Measurements from ENCODE around the gene PLEKHF1. TPM values are rescaled to one million over a fixed set of nuclear protein-coding genes. Genes with fewer than 3 reads are reported as not detected.

PLEKHF1 gene
- total and polyA plus RNA-seq, 2 of the 13 experiments (the other 11 are each of a cell fraction or from before 2014, with no cell fraction given): 2.9 to 3.8 TPM

DNA sequence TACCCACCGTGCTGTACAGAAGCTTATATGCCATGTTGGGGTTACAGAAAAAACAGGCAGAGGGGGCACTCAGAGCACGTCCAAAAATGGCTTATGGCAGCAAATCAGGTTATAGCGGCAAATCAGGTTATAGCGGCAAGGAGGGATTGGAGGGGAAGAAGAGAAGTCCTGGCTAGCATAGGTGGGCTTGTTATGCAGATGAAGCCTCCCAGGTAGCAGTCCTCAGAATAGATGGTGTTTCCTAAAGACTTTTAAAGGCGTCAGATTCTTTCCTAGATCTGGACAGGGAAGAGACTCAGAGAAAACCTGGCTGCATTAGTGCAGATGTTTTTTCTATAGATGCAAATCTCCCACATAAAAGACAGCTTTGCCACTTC lies 19.8 kb upstream of the PLEKHF1 start:
- intact Hi-C loops (cut with micrococcal nuclease; ENCODE audit: unreplicated experiment): no loop called here
- no peak overlapping the region for H3K4me2 ChIP-seq (ENCODE audit: low read depth, low read length)
- no peak for ATAC-seq

DNA sequence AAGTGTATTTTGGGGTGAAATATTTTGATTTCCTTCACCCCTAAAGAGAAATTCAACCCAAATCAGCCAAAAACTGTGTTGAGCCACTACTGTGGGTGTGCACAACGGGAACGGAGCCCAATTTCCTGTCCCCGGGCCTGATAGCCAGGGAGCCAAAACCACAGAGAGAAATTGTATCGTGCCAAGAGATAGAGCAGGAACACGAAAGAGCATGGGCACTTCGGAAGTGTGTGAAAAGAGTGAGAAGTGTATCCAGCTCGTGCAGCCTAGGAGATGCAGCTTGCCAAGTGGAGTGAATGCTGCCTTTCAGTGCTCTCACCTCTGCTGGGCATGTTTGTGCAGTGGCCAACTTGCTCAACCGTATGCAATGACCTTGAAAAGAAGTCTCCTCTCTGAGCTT lies 19.4 kb upstream of the PLEKHF1 start:
- DNase-seq (ENCODE audit: low spot score) (peak; percentile 27), ATAC-seq (peak; percentile 59), FAIRE-seq (no peak)
- Histone ChIP-seq H4K20me1 (ENCODE audit: insufficient read depth, low read length) (no peaks in the 10 kb centered on the region), H3K27me3 (ENCODE audit: control insufficient read depth in 1 of 2, insufficient read depth in 2 of 2, low read length in 2 of 2) (peaks cover 0 to 6% of the 10 kb centered on the region in 2 experiments; a peak in 4 of 5 replicates), H3K9ac (ENCODE audit: insufficient read depth, low read depth, low read length) (no peak overlapping the region), H3K9me3 (ENCODE audit: low read length) (no peaks in the 10 kb centered on the region), H3K27ac (ENCODE audit: extremely low read length, insufficient read depth, low read length) (no peak overlapping the region), H3K36me3 (replicated peaks in 1 of 2; ENCODE audit: control insufficient read depth in 1 of 2, insufficient read depth in 2 of 2, low read length in 2 of 2) (no peaks in the 10 kb centered on the region), H3K4me3 (replicated peaks in 1 of 3; ENCODE audit: insufficient read depth in 1 of 3, low read depth in 2 of 3, low read length in 3 of 3) (no peak overlapping the region), H3K4me1 (ENCODE audit: insufficient read depth, low read length) (peaks cover 8% of the 10 kb centered on the region), H3K79me2 (ENCODE audit: insufficient read depth, low read length) (no peaks in the 10 kb centered on the region), H2AFZ (ENCODE audit: low read length) (no peak overlapping the region), H3K4me2 (ENCODE audit: low read depth, low read length) (peak overlapping the region; percentile 41; the same call in 1 of the 2 replicates)
- in situ Hi-C loops (cut with HindIII; ENCODE audit: extremely low pct_ligation_motif_present, low pct_unique_long_range_greater_than_20kb) (no loop called here), intact Hi-C loops (cut with micrococcal nuclease; ENCODE audit: unreplicated experiment) (no loop called here)
- WGBS (ENCODE audit: low lambda C conversion rate): 33% methylated on average over 8 of the region's 8 CpGs
- CTCF ChIA-PET (ENCODE audit: low intra/inter-chr PET ratio, low total read pairs): no interaction called here
- no TSS peak for BruUV-seq (replicated peaks)
- POLR2A ChIA-PET: no interaction called here
- TF ChIP-seq CEBPB (IDR thresholded peaks at IDR 0.05; ENCODE audit: borderline replicate concordance, low read depth, low read length): peak; percentile 44; the same call in 1 of the 2 replicates
- TF ChIP-seq NFRKB (IDR thresholded peaks at IDR 0.05): no peak

More for the DNA sequence above, 19.8 kb upstream of the PLEKHF1 start:
- TF ChIP-seq ZNF260 (CRISPR knock-in tag; IDR thresholded peaks at IDR 0.05; ENCODE audit: borderline replicate concordance, low read depth): no peak
- DNase-seq (ENCODE audit: low spot score): no peak
- Histone ChIP-seq H4K20me1 (ENCODE audit: insufficient read depth, low read length) (no peaks in the 10 kb centered on the region), H3K79me2 (ENCODE audit: insufficient read depth, low read length) (no peaks in the 10 kb centered on the region), H3K27me3 (ENCODE audit: control insufficient read depth in 1 of 2, insufficient read depth in 2 of 2, low read length in 2 of 2) (peaks cover 0 to 6% of the 10 kb centered on the region in 2 experiments; a peak in 4 of 5 replicates), H2AFZ (ENCODE audit: low read length) (no peak overlapping the region), H3K9me3 (ENCODE audit: low read length) (no peaks in the 10 kb centered on the region), H3K36me3 (replicated peaks in 1 of 2; ENCODE audit: control insufficient read depth in 1 of 2, insufficient read depth in 2 of 2, low read length in 2 of 2) (no peaks in the 10 kb centered on the region), H3K9ac (ENCODE audit: insufficient read depth, low read depth, low read length) (no peak overlapping the region), H3K27ac (ENCODE audit: extremely low read length, insufficient read depth, low read length) (no peak overlapping the region), H3K4me3 (replicated peaks in 1 of 3; ENCODE audit: insufficient read depth in 1 of 3, low read depth in 2 of 3, low read length in 3 of 3) (no peak overlapping the region), H3K4me1 (ENCODE audit: insufficient read depth, low read length) (peaks cover 8% of the 10 kb centered on the region)
- in situ Hi-C loops (cut with HindIII; ENCODE audit: extremely low pct_ligation_motif_present, low pct_unique_long_range_greater_than_20kb): no loop called here
- no peak for FAIRE-seq
- 54% methylated on average over 5 of the region's 5 CpGs for WGBS (ENCODE audit: low lambda C conversion rate)
- no TSS peak for BruUV-seq (replicated peaks)
- ChIA-PET CTCF (ENCODE audit: low intra/inter-chr PET ratio, low total read pairs) (no interaction called here), POLR2A (no interaction called here)
